Upper lobe of right lung (tissue), 1 donor: ENCODE results near the gene KRTAP4-1. TPM values are rescaled to one million over a fixed set of nuclear protein-coding genes. Genes with fewer than 3 reads are reported as not detected.
"Not testable (repeated sequence)": the region's sequence is repeated elsewhere in the genome, so short reads cannot be mapped to it uniquely, and the experiment has no call there.

Experiments
- ATAC-seq: fragments of 200-7000 bp; cut with Tn5 transposase; one replicate; pipeline ENCODE4 v1.9.1; 2020; ENCODE audit warnings: mild to moderate bottlenecking, moderate library complexity
- DNase-seq: peaks from one replicate; pipeline ENCODE4 v3.0.0-alpha.2; 2020
- H3K27ac ChIP-seq: fragments of 200-600 bp; one replicate; pipeline ENCODE4 v1.8.0; 2022
- H3K27me3 ChIP-seq: fragments of 200-600 bp; one replicate; pipeline ENCODE4 v1.8.0; 2022; ENCODE audit warnings: mild to moderate bottlenecking
- H3K36me3 ChIP-seq: fragments of 200-600 bp; one replicate; pipeline ENCODE4 v1.8.0; 2022
- H3K4me1 ChIP-seq: fragments of 200-600 bp; one replicate; pipeline ENCODE4 v1.8.0; 2022
- H3K4me3 ChIP-seq: fragments of 200-600 bp; one replicate; pipeline ENCODE4 v1.8.0; 2022; ENCODE audit warnings: mild to moderate bottlenecking
- H3K9me3 ChIP-seq: fragments of 200-600 bp; one replicate; pipeline ENCODE4 v1.8.0; 2022
- intact Hi-C: fragments of 100-400 bp; cut with DNase I; formaldehyde crosslinking; loops from one replicate; pipeline ENCODE4 v1.11.0; 2022
- total RNA-seq: library from RNA; stranded (reverse); fragmentation: NEBNext Ultra II Directional; extraction: Animal tissue kit (Norgen Biotek cat#: 25700); gene quantifications from one replicate; pipeline ENCODE4 v1.2.1, GENCODE V29; 2021
- TF ChIP-seq, protein P1 (sequence below): fragments of 200-600 bp; IDR thresholded peaks from one replicate; pipeline ENCODE4 v1.8.0; 2022; ENCODE audit warnings: antibody characterized with exemption
- donor health status: DM: no; HTN: yes; CAD: no; lungs with severe emphysema.

KRTAP4-1 gene
- total RNA-seq, 1 donor from 2014 or later: not detected

DNA sequence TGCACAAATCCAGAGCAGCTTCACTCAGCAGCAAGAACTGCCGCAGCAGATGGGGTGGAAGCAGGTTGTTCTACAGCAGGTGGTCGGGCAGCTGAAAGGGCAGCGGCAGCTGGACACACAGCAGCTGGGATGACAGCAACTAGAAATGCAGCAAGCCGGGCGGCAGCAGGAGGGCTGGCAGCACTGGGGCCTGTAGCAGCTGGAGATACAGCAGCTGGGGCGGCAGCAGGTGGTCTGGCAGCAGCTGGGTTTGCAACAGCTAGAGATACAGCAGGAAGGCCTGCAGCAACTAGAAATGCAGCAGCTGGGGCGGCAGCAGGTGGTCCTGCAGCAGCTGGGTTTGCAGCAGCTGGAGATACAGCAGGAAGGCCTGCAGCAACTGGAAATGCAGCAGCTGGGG, 17.1 kb downstream of the KRTAP4-1 start:
- no peaks in the 10 kb centered on the region for H3K27me3 ChIP-seq
- H3K36me3 ChIP-seq: no peaks in the 10 kb centered on the region
- no peak overlapping the region for H3K27ac ChIP-seq
- intact Hi-C loops: no loop called here
- no peaks in the 10 kb centered on the region for H3K4me1 ChIP-seq
- TF ChIP-seq, protein P1, sequence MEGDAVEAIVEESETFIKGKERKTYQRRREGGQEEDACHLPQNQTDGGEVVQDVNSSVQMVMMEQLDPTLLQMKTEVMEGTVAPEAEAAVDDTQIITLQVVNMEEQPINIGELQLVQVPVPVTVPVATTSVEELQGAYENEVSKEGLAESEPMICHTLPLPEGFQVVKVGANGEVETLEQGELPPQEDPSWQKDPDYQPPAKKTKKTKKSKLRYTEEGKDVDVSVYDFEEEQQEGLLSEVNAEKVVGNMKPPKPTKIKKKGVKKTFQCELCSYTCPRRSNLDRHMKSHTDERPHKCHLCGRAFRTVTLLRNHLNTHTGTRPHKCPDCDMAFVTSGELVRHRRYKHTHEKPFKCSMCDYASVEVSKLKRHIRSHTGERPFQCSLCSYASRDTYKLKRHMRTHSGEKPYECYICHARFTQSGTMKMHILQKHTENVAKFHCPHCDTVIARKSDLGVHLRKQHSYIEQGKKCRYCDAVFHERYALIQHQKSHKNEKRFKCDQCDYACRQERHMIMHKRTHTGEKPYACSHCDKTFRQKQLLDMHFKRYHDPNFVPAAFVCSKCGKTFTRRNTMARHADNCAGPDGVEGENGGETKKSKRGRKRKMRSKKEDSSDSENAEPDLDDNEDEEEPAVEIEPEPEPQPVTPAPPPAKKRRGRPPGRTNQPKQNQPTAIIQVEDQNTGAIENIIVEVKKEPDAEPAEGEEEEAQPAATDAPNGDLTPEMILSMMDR: no peak
- no peak for DNase-seq
- H3K4me3 ChIP-seq: no peak overlapping the region
- no peaks in the 10 kb centered on the region for H3K9me3 ChIP-seq
- ATAC-seq: no peak

DNA sequence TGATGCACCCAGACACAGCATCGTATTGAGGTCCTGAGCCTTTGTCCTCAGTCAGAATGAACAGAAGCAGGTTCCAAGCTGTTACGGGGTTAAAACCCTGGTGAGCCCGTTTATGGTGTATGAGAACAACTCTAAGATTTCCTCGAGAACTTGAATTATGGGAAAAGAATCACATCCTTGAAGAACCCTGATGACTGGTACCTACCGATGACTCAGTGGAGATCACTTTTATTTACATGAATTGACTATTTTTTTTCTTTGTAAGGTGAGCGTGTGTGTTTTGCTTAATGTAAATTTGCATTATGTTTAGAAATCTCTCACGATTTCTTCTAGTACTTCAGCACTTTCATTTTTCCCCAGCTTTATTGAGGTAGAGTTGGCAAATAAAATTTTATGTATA, 20.9 kb downstream of the KRTAP4-1 start:
- no peak overlapping the region for H3K4me3 ChIP-seq
- intact Hi-C loops: no loop called here
- H3K27ac ChIP-seq: no peak overlapping the region
- H3K4me1 ChIP-seq: no peaks in the 10 kb centered on the region
- TF ChIP-seq, protein P1: no peak
- H3K9me3 ChIP-seq: no peaks in the 10 kb centered on the region
- H3K36me3 ChIP-seq: no peaks in the 10 kb centered on the region
- DNase-seq (no peak), ATAC-seq (no peak)
- H3K27me3 ChIP-seq: no peaks in the 10 kb centered on the region

DNA sequence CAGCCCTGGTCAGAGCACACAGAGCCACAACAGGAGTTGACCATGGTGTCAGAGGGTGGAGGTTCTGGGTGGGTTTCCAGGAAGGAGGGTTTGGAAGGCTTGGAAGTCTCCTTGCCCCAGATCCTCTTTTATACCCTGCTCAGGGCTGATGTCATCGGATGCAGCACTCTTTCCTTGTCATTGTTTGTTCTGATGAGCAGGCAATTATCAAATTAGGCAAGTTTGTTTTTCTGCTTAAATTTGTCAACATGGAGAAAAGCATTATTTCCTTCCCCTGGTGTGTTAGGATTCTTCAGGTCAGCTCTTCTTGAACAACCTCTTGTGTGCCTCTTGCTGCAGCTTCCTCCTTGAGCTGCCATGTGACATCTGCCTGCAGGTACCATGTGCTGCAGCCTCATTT, 24.1 kb downstream of the KRTAP4-1 start, which contains the start of gene KRTAP4-4:
KRTAP4-4 (minus strand) TSS at position 101 of the 400 bp plus-strand sequence; CDS start at position 44, 57 bp downstream.
- H3K36me3 ChIP-seq: no peaks in the 10 kb centered on the region
- peaks cover 7% of the 10 kb centered on the region for H3K27me3 ChIP-seq
- no peak for DNase-seq
- ATAC-seq: no peak
- TF ChIP-seq, protein P1: no peak
- no peaks in the 10 kb centered on the region for H3K9me3 ChIP-seq
- no peak within 1 kb of the TSS for H3K4me3 ChIP-seq
- intact Hi-C loops: no loop called here
- no peaks in the 10 kb centered on the region for H3K4me1 ChIP-seq
- no peak within 1 kb of the TSS for H3K27ac ChIP-seq

DNA sequence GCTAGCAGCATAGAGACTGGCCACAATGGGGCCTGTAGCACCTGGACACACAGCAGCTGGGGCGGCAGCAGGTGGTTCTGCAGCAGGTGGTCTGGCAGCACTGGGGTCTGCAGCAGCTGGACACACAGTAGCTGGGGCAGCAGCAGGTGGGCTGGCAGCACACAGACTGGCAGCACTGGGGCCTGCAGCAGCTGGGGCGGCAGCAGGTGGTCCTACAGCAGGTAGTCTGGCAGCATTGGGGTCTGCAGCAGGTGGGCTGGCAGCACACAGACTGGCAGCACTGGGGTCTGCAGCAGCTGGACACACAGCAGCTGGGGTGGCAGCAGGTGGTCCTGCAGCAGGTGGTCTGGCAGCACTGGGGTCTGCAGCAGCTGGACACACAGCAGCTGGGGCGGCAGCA, 24.5 kb downstream of the KRTAP4-1 start:
- H3K27ac ChIP-seq, ATAC-seq, DNase-seq, intact Hi-C loops, H3K4me1 ChIP-seq, H3K36me3 ChIP-seq, H3K9me3 ChIP-seq, H3K4me3 ChIP-seq, H3K27me3 ChIP-seq: not testable (repeated sequence)

DNA sequence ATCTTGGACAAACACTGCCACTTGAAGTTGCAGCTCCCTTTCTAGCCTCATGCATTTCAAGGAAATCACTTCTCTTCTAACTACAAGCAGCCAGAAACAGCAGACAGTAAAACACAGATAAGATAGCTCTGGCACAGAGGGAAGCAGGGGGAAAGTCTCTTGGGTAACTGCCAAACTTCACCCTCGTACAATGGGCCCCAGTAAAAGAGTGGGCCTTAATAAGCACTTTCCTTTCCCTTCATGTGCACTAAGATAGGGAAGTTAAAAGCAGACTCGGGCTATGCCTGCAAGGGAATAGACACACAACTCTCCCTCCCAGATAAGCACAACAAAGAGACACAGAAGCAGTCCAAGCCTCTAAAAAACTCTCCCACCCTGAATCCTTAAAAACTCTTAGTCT, 30.9 kb downstream of the KRTAP4-1 start:
- ATAC-seq (no peak), DNase-seq (no peak)
- H3K27ac ChIP-seq: no peak overlapping the region
- TF ChIP-seq, protein P1: no peak
- no peaks in the 10 kb centered on the region for H3K9me3 ChIP-seq
- no peaks in the 10 kb centered on the region for H3K36me3 ChIP-seq
- H3K4me3 ChIP-seq: no peak overlapping the region
- intact Hi-C loops: no loop called here
- H3K4me1 ChIP-seq: no peaks in the 10 kb centered on the region
- H3K27me3 ChIP-seq: peaks cover 7% of the 10 kb centered on the region

DNA sequence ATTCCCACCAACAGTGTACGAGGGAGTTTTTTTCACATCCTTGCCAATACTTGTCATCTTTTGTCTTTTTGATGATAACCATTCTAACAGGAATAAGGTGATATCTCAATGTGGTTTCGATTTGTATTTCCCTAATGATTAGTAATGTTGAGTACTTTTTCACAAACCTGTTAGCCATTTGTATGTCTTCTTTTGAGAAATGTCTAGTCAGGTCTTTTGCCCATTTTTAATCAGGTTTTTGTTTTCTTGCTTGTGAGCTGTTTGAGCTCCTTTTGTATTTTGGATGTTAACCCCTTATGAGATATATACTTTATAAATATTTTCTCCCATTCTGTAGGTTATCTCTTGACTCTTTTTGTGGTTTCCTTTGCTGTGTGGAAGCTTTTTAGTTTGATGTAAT, 33.2 kb downstream of the KRTAP4-1 start:
- Histone ChIP-seq H3K36me3 (no peaks in the 10 kb centered on the region), H3K9me3 (no peaks in the 10 kb centered on the region), H3K27ac (no peak overlapping the region), H3K27me3 (peaks cover 3% of the 10 kb centered on the region), H3K4me3 (no peak overlapping the region), H3K4me1 (no peaks in the 10 kb centered on the region)
- TF ChIP-seq, protein P1: no peak
- ATAC-seq (no peak), DNase-seq (no peak)
- intact Hi-C loops: no loop called here
